HG03342 (cell line): ENCODE data around the gene AMER2.
"Not testable (repeated sequence)": the region's sequence is repeated elsewhere in the genome, so short reads cannot be mapped to it uniquely, and the experiment has no call there.

ENCODE experiments used
- ATAC-seq: cut with Tn5 transposase; IDR thresholded peaks from one replicate; pipeline ENCODE4 v1.9.1; 2021; ENCODE audit warnings: mild to moderate bottlenecking, moderate library complexity; ENCODE audit not compliant: unreplicated experiment

The AMER2 gene

DNA sequence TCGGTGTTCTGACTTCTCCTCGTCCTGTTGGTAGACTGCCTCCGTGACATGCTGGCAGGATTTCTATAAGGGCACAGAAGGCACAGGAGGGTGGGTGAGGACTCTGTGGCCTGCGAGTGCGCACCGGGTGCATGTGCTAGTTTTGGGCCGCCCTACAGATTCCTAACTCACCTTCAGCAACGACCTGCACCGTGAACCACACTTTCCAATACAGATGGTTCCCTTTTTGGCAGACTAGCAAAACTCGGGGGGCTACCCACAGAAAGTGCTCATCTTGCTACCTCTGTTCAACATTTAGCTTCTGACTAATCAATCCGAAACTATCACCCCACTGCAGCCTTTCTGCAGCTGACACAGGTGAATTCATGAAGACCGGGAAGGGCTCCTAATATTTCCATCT lies 14.1 kb upstream of the AMER2 start:
- no peak for ATAC-seq

- peak; percentile 17 for ATAC-seq
These were observed 9.5 kb upstream of the AMER2 start for GRCh38 chr13:25181597-25181996.

DNA sequence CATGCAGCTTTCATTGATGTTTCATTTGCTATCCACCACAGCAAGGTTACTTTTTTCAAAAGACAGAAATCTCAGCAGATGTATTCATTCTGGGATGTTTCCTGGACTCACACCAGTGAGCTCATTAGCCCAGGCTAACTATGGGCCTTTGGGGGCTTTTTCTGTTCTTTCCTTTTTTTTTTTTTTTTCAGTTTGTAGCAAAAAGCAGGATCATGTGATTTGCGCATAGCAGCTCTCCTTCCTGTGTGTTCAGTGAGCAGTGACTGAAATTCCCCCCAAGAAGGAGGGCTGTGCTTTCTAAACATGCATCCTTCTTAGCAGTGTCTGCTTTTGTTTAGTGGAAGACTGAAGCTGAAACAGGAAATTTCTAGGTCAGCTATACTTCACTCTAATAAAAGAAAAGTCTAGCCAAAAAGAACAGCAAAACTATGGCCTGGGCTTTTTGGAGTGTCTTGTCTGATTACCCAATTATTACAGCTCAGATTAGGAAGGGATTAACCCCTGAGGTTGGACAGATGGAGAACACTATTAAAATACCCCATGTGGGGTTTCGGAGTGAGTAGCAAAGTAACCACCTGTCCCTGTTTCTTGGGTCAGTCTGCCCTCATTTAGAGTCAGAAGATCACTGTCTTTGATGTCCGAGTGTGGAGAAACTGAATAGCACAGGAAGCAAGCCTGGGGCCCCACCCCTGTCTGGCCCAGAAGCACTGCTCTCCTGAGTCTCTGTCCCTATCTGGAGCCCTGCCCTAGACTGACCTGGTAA lies 8.9 kb upstream of the AMER2 start:
- ATAC-seq, result peak; percentile 65

GRCh38 chr13:25179832-25180774 lies 8.0 kb upstream of the AMER2 start:
- no peak for ATAC-seq

DNA sequence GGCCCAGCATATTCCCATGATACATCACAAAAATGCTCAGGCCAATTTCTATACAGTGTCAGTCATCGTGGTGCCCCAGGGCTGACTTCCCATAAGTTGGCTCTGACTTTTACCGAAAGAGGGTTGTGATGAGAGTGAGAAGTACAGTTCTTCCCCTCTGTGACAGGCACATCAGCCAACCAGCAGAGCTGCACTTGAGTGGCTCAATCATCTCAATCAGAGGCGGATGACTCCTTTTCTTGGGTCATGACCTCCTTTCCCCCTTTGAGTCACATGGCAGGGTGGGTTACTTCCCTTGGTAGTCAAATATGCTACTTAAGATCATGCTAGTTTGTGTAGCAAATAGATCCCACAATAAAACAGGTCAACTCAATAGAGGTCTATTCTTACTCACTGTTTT lies 6.9 kb upstream of the AMER2 start:
- no peak for ATAC-seq

DNA sequence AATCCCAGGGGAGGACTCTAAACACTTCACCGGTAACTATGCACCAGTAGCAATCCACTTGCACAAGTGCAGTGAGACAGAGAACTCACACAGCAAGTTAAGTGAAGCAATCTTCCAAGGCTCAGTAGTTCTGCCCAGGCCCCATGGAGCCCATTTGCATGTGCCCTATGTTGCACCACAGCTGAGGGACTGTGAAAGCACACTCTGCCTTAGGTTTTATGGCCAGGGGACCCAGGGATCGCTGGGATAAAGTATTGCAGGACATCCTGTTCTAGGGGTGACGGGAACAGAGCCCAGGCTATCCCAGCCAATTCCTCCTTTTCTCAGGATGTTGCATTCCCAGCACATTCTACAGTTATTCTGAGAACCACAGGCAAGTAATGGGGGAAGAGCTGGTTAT lies 6.0 kb upstream of the AMER2 start:
- ATAC-seq, result no peak

GRCh38 chr13:25177636-25178035 lies 5.5 kb upstream of the AMER2 start:
- ATAC-seq, result no peak

DNA sequence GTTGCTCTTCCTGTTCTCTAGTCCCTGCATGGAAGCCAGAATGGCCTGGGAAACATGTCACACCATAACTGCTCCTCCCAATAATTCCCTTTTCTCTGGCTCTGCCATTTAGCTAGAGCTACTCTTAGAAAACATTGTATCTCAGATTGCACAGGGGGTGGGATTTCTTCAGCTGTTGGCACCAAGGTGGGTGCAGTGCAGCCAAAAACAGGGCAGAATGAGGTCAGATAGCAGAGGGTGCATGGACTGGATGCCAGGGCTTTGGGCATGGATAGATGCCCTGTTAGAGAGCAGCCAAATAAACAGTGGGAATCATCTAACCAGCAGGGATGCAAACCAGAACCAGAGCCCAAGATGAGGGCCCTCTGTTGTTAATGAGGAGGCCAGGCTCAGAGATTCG lies 4.9 kb upstream of the AMER2 start:
- no peak for ATAC-seq

DNA sequence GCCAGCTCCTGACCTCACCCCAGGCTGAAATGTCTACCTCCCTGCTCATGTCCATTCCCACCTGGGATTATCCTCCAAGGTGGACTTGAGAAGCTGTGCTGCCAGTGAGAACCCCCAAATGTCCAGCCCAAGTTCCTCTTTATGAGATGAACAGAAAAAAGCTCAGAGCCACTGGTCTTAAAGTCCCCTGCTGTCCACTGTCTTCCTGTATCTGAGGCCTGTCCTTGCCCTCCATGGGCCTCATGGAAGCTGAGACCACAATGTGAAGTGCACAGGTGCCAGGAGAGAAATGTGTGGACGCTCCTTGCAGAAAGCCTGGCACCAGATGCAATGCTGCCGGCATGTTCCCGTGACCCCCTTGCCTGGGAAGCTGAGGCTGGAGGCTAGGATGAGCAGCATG lies 3.3 kb upstream of the AMER2 start:
- no peak for ATAC-seq

DNA sequence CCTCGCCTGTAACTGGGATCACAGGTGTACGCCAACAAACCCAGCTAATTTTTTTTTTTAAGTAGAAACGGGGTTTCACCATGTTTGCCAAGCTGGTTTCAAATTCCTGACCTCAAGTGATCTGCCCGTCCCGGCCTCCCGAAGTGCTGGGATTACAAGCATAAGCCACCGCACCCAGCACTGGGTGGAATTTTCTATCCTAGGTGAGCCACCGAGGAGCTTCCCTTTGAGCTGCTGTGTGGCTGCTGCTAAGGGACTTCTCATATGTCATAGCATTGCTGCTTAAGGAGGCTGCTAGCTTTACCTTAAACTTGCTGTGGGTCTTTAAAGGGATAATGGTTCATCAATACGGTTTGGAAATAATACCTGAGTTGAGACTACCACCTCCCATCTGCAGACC lies 2.9 kb upstream of the AMER2 start:
- no peak for ATAC-seq

DNA sequence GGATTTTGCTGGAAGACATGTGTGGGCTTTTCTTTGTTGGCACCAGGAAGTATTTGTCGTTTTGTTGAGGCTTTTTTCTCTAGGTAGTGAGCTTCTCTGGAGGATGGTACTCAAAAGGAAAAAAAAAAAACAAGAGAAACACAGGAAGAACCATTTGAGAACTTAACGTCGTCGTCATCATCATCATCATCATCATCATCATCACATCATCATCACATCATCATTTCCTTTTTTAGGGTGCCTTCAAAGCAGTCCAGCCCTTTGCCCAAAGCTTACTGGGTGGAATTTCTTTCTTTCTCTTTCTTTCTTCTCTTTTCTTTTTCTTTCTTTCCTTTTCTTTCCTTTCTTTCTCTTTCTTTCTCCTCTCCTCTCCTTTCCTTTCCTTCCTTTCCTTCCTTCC lies 2.2 kb upstream of the AMER2 start:
- no peak for ATAC-seq

DNA sequence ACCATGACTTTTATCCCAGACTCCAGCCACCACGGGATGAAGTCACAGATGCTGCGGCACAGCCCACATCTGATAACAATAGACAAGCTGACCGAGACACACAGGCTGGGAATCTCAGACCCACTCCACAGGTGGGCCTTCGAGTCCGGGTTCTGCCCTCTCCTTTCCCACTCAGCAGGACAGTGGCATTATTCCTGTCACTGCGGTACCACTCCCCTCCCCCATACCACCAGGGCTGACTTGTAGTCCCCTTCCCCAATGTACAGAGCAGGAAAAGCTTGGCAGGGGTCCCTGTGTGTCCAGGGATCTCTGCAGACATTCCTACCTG lies 179 bp upstream of the AMER2 start:
- no peak for ATAC-seq

DNA sequence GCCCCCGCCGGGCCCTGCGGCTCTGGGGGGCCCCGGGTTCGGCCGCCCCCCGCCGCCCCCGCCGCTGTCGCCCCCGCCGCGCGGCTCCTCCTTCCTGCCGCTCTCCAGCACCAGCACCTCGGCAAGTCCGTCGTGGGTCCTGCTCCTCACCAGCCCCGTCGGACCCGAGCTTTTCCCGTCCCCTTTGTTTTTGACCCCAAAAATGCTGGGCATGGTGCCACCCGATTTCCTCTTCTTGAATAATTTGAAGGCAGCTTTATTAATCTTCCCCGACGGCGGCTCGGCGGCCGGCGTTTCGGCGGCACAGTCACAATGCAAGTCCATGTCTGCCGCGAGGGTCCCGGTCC lies 945 bp downstream of the AMER2 start:
- ATAC-seq, result no peak

GRCh38 chr13:25170554-25171111 lies 1.5 kb downstream of the AMER2 start:
- ATAC-seq, result no peak

DNA sequence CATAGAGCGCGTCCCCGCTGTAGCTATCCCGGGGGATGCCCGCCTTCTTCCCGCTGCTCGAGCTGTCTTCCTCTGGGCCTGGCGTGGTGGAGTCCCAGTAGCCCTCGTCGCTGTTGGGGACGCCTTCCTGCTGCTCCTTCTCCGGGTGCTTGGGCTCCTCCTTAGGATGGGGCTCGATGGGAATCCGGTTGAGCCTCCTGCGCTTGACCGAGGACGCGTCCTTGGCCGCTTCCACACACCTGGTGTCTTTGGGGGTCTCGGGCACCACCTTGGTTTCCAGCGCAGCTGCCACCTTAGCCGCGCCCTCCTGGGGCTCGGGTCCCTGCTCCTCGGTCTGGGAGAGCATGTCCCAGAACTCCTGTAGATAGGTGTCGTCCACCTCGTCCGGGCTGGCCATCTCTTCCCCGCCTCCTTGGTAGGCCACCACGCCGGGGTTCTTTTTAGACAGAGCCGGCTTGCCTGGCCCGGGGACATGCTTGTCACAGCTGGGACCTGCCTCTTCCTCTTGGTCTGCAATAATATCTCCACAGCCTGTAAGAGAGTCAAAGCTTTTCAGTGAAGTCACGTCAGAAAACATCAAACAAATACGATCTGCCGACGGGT lies 2.0 kb downstream of the AMER2 start:
- no peak for ATAC-seq

DNA sequence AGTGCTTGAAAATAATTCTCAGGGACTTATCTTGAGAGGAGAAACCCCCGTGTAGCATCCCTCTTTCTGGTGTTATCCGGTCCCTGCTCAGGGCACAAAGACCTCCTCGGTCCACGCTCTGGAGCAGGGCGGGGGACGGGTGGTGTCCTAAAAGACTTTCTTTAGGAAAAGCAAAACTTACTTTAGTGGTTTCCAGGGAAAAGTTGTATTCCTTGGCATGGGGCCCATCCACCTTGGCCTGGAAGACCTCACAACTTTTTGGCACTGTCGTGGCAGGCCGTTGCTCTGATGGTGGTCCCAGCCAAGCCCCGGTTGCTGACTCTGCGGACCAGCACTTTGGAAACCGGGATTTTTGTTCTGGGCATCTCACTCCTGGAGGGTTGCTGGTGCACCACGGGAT lies 2.7 kb downstream of the AMER2 start:
- ATAC-seq, result no peak

DNA sequence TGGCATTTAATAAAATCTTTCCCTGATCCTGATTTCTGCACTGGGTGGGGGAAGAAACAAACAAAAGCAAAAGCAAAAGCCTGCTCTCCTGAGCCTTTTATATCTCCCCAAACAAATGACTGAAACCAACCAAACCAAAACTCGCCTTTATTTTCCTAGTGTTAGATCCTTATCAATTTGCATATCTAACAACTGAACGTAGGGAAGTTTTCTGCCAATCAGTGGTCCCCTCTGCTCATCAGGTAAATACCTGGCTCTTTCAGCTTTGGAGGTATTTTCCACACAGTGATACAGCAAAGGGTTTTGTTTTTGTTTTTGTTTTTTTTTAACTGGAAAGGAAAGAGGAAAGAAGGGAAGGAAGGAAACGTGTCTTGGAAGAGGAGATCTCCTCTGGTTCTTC lies 3.3 kb downstream of the AMER2 start:
- no peak for ATAC-seq

- ATAC-seq, result no peak
These were observed 4.5 kb downstream of the AMER2 start for GRCh38 chr13:25167382-25168174.

GRCh38 chr13:25166306-25166705 lies 5.8 kb downstream of the AMER2 start:
- ATAC-seq, result no peak

DNA sequence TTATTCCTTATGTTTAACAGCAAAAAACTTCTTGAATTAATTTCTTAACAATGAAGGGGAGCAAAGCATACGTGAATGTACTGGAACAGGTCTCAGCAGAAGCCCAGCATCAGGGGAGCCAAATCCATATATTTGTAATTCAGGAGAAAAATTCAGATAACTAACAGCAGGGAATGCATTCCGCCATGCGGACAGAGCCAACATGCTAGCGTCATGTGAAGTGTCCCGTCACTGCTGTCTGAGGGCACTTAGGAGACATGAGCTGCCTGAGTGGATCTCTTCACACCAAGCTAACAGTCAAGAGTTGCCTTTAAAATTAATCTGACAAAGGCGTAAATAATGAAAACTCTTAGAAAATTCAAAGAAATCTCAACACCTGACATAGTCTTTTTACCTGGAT lies 6.4 kb downstream of the AMER2 start:
- no peak for ATAC-seq

GRCh38 chr13:25165163-25165562 lies 6.9 kb downstream of the AMER2 start:
- ATAC-seq, result not testable (repeated sequence)
